Stimulated activated CD4-positive, alpha-beta T cell treated with anti-CD3 and anti-CD28 coated beads, Interleukin-2, amount 100 ng/mL, for 24 hours (primary cell): ENCODE data around the gene ZNF521.

Experiments used
- DNase-seq, 2 donors: peaks; one replicate each; pipeline ENCODE4 v3.0.0-alpha.2; 2020

ZNF521 gene

GRCh38 chr18:25335062-25335461 lies 16.9 kb downstream of the ZNF521 start:
- no peak for DNase-seq

- no peak for DNase-seq
Observed at GRCh38 chr18:25334588-25334987, 17.4 kb downstream of the ZNF521 start.

- no peak for DNase-seq
Observed at GRCh38 chr18:25332002-25332401, 20.0 kb downstream of the ZNF521 start.

- DNase-seq, result no peak
Observed at GRCh38 chr18:25329783-25330182, 22.2 kb downstream of the ZNF521 start.

- DNase-seq, result no peak
Observed at GRCh38 chr18:25327584-25327983, 24.4 kb downstream of the ZNF521 start.

- no peak for DNase-seq
Observed at GRCh38 chr18:25326361-25326952, 25.5 kb downstream of the ZNF521 start.

- no peak for DNase-seq
Observed at GRCh38 chr18:25322806-25323205, 29.2 kb downstream of the ZNF521 start.

- DNase-seq, result no peak
Observed at GRCh38 chr18:25316381-25317018, 35.5 kb downstream of the ZNF521 start.

- DNase-seq, result no peak
Observed at GRCh38 chr18:25314838-25315190, 37.2 kb downstream of the ZNF521 start.

GRCh38 chr18:25314151-25314837 lies 37.7 kb downstream of the ZNF521 start:
- no peak for DNase-seq

GRCh38 chr18:25313268-25313667 lies 38.7 kb downstream of the ZNF521 start:
- DNase-seq, result no peak

- DNase-seq, result no peak
Observed at GRCh38 chr18:25310045-25310444, 41.9 kb downstream of the ZNF521 start.

GRCh38 chr18:25308381-25308780 lies 43.6 kb downstream of the ZNF521 start:
- DNase-seq, result no peak

GRCh38 chr18:25307192-25307591 lies 44.8 kb downstream of the ZNF521 start:
- no peak for DNase-seq

GRCh38 chr18:25306671-25307070 lies 45.3 kb downstream of the ZNF521 start:
- no peak for DNase-seq

- no peak for DNase-seq
Observed at GRCh38 chr18:25305584-25305983, 46.4 kb downstream of the ZNF521 start.

GRCh38 chr18:25300492-25300891 lies 51.5 kb downstream of the ZNF521 start:
- no peak for DNase-seq

- DNase-seq, result no peak
Observed at GRCh38 chr18:25299426-25300300, 52.3 kb downstream of the ZNF521 start.

GRCh38 chr18:25298853-25299274 lies 53.1 kb downstream of the ZNF521 start:
- DNase-seq, result no peak

- no peak for DNase-seq
Observed at GRCh38 chr18:25295624-25296138, 56.3 kb downstream of the ZNF521 start.

- no peak for DNase-seq
Observed at GRCh38 chr18:25291150-25291549, 60.8 kb downstream of the ZNF521 start.

- no peak for DNase-seq
Observed at GRCh38 chr18:25289001-25289631, 62.9 kb downstream of the ZNF521 start.
